ENCODE measurements around the gene ABCC9.
"Not testable (repeated sequence)": the region's sequence is repeated elsewhere in the genome, so short reads cannot be mapped to it uniquely, and the experiment has no call there.

ABCC9 gene

DNA sequence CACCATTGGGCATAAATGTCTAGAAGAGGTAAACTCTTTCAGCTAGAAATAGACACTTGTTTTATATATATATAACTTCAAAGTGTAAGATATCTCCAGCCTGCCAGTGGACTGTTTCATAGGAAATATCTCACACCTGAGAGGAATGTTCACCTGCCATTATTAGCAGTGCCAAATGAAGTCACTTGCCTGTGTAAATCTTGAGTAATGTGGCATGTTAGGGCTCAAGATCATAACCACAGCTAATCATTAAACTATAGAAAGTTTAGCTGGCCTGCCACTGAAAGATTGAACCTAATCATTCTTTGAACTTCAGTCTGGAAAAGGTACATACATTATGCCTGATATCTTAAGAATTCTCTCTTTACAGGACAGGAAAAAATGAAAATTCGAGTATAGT, 141.2 kb downstream of the ABCC9 start:
- no peaks in the 10 kb centered on the region for H3K27me3 Mint-ChIP-seq
- H3K4me1 Mint-ChIP-seq (ENCODE audit: low read depth) = no peaks in the 10 kb centered on the region
- H3K4me3 Mint-ChIP-seq = no peak overlapping the region
- H3K9me3 Mint-ChIP-seq = no peaks in the 10 kb centered on the region
- no peak overlapping the region for H3K27ac Mint-ChIP-seq
- no peaks in the 10 kb centered on the region for H3K36me3 Mint-ChIP-seq (ENCODE audit: low read depth)

- no peak overlapping the region for H3K4me3 Mint-ChIP-seq
Measured at GRCh38 chr12:21797539-21797938, 143.7 kb downstream of the ABCC9 start.

GRCh38 chr12:21795648-21796328, 145.4 kb downstream of the ABCC9 start:
- H3K27me3 Mint-ChIP-seq = peaks cover 9% of the 10 kb centered on the region
- no peaks in the 10 kb centered on the region for H3K9me3 Mint-ChIP-seq
- no peaks in the 10 kb centered on the region for H3K36me3 Mint-ChIP-seq (ENCODE audit: low read depth)
- no peaks in the 10 kb centered on the region for H3K4me1 Mint-ChIP-seq (ENCODE audit: low read depth)
- no peak overlapping the region for H3K4me3 Mint-ChIP-seq
- no peak overlapping the region for H3K27ac Mint-ChIP-seq

More at GRCh38 chr12:21797539-21797938, 143.7 kb downstream of the ABCC9 start:
- no peaks in the 10 kb centered on the region for H3K4me1 Mint-ChIP-seq (ENCODE audit: low read depth)
- no peaks in the 10 kb centered on the region for H3K36me3 Mint-ChIP-seq (ENCODE audit: low read depth)
- no peak overlapping the region for H3K27ac Mint-ChIP-seq
- H3K9me3 Mint-ChIP-seq = no peaks in the 10 kb centered on the region
- H3K27me3 Mint-ChIP-seq = peaks cover 9% of the 10 kb centered on the region

DNA sequence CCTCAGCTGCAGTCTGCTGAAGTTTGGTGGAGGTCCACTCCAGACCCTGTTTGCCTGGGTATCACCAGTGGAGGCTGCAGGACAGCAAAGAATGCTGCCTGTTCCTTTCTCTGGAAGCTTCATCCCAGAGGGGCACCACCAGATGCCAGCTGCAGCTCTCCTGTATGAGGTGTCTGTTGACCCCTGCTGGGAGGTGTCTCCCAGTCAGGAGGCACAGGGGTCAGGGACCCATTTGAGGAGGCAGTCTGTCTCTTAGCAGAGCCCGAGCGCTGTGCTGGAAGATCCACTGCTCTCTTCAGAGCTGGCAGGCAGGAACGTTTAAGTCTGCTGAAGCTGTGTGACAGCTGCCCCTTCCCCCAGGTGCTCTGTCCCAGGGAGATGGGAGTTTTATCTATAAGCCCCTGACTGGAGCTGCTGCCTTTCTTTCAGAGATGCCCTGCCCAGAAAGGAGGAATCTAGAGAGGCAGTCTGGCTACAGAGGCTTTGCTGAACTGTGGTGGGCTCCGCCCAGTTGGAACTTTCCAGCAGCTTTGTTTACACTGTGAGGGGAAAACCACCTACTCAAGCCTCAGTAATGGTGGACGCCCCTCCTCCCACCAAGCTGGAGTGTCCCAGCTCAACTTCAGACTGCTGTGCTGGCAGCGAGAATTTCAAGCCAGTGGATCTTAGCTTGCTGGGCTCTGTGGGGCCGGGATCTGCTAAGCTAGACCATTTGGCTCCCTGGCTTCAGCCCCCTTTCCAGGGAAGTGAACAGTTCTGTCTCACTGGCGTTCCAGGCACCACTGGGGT, 146.2 kb downstream of the ABCC9 start:
- H3K4me3 Mint-ChIP-seq; H3K27me3 Mint-ChIP-seq; H3K4me1 Mint-ChIP-seq (ENCODE audit: low read depth); H3K36me3 Mint-ChIP-seq (ENCODE audit: low read depth); H3K27ac Mint-ChIP-seq; H3K9me3 Mint-ChIP-seq: not testable (repeated sequence)

DNA sequence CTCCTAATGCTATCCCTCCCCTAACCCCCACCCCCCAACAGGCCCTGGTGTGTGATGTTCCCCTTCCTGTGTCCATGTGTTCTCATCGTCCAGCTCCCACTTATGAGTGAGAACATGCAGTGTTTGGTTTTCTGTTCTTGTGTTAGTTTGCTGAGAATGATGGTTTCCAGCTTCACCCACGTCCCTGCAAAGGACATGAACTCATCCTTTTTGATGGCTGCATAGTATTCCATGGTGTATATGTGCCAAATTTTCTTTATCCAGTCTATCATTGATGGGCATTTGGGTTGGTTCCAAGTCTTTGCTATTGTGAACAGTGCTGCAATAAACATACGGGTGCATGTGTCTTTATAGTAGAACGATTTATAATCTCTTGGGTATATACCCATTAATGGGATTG, 151.5 kb downstream of the ABCC9 start:
- H3K4me1 Mint-ChIP-seq (ENCODE audit: low read depth); H3K27ac Mint-ChIP-seq; H3K4me3 Mint-ChIP-seq; H3K27me3 Mint-ChIP-seq; H3K9me3 Mint-ChIP-seq; H3K36me3 Mint-ChIP-seq (ENCODE audit: low read depth): not testable (repeated sequence)

DNA sequence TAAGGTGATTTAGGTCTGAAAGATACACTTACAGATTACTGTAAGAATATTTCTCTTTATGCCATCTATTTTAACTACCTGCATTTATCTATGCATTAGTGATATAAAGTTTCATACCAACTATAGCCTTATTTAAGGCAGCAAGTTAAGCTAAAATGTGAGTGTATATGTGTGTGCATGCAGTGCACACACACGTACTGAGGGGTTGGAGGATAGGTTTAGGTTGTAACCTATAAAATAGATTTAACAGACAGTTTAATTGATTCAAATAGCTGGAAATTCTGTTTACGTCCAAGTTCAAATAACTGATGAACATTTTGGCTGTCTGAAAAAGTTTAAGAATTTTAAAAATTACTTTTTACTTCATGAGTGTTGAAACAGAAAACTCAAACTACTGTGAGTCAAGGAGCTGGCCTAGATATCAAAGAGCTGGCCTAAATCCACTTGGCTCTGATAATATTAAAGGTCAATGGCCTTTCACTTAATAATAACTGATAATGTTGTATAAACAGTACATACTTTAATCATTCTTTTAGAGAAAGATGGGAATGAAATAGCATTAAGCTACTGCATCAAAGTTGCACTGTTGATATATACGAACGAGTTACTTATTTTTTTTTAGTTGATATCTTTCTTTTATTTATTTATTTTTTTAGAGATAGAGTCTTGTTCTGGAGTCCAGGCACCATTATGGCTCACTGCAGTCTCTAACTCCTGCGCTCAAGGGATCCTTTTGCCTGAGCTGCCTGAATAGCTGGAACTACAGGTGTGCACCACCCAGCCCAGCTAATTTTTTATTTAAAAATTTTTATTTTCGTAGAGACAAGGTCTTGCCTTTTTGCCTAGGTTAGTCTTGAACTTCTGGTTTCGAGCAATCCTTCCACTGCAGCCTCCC, 152.9 kb downstream of the ABCC9 start:
- H3K36me3 Mint-ChIP-seq (ENCODE audit: low read depth) = no peaks in the 10 kb centered on the region
- no peaks in the 10 kb centered on the region for H3K4me1 Mint-ChIP-seq (ENCODE audit: low read depth)
- H3K27me3 Mint-ChIP-seq = peaks cover 3% of the 10 kb centered on the region
- H3K27ac Mint-ChIP-seq = no peak overlapping the region
- no peak overlapping the region for H3K4me3 Mint-ChIP-seq
- no peaks in the 10 kb centered on the region for H3K9me3 Mint-ChIP-seq

GRCh38 chr12:21786041-21786531, 155.1 kb downstream of the ABCC9 start:
- Mint-ChIP-seq H3K36me3 (ENCODE audit: low read depth) (no peaks in the 10 kb centered on the region), H3K4me1 (ENCODE audit: low read depth) (no peaks in the 10 kb centered on the region), H3K27me3 (no peaks in the 10 kb centered on the region), H3K4me3 (no peak overlapping the region), H3K27ac (no peak overlapping the region), H3K9me3 (no peaks in the 10 kb centered on the region)

- H3K9me3 Mint-ChIP-seq; H3K36me3 Mint-ChIP-seq (ENCODE audit: low read depth); H3K4me1 Mint-ChIP-seq (ENCODE audit: low read depth); H3K27ac Mint-ChIP-seq; H3K4me3 Mint-ChIP-seq: not testable (repeated sequence)
- H3K27me3 Mint-ChIP-seq = peaks cover 12% of the 10 kb centered on the region
Measured at GRCh38 chr12:21782723-21783122, 158.5 kb downstream of the ABCC9 start.

- Mint-ChIP-seq H3K27me3 (peaks cover 26% of the 10 kb centered on the region), H3K4me1 (ENCODE audit: low read depth) (no peaks in the 10 kb centered on the region), H3K36me3 (ENCODE audit: low read depth) (no peaks in the 10 kb centered on the region), H3K9me3 (no peaks in the 10 kb centered on the region), H3K27ac (no peak overlapping the region), H3K4me3 (no peak overlapping the region)
Measured at GRCh38 chr12:21780786-21781185, 160.4 kb downstream of the ABCC9 start.

GRCh38 chr12:21776175-21776574, 165.1 kb downstream of the ABCC9 start:
- no peaks in the 10 kb centered on the region for H3K9me3 Mint-ChIP-seq
- H3K27me3 Mint-ChIP-seq = peaks cover 57% of the 10 kb centered on the region
- H3K4me3 Mint-ChIP-seq = no peak overlapping the region
- no peak overlapping the region for H3K27ac Mint-ChIP-seq
- peaks cover 6% of the 10 kb centered on the region for H3K4me1 Mint-ChIP-seq (ENCODE audit: low read depth)
- H3K36me3 Mint-ChIP-seq (ENCODE audit: low read depth) = no peaks in the 10 kb centered on the region

GRCh38 chr12:21775133-21775820, 165.9 kb downstream of the ABCC9 start:
- H3K27ac Mint-ChIP-seq = no peak overlapping the region
- peak overlapping the region; percentile 36 for H3K4me3 Mint-ChIP-seq
- no peaks in the 10 kb centered on the region for H3K36me3 Mint-ChIP-seq (ENCODE audit: low read depth)
- H3K27me3 Mint-ChIP-seq = peaks cover 58% of the 10 kb centered on the region
- peaks cover 6% of the 10 kb centered on the region for H3K4me1 Mint-ChIP-seq (ENCODE audit: low read depth)
- H3K9me3 Mint-ChIP-seq = no peaks in the 10 kb centered on the region

GRCh38 chr12:21774358-21775132, 166.7 kb downstream of the ABCC9 start, which contains the start of gene KCNJ8:
Gene KCNJ8 (minus strand): TSS chr12:21774706. CDS start chr12:21773616, 1,090 bp downstream.
- Mint-ChIP-seq H3K36me3 (ENCODE audit: low read depth) (no peaks in the 10 kb centered on the region), H3K27me3 (peaks cover 57% of the 10 kb centered on the region), H3K4me1 (ENCODE audit: low read depth) (peaks cover 6% of the 10 kb centered on the region), H3K9me3 (no peaks in the 10 kb centered on the region), H3K4me3 (peak within 1 kb of the TSS; percentile 36), H3K27ac (no peak within 1 kb of the TSS)

- Mint-ChIP-seq H3K9me3 (no peaks in the 10 kb centered on the region), H3K27ac (no peak overlapping the region)
Measured at GRCh38 chr12:21773806-21774205, 167.4 kb downstream of the ABCC9 start.

GRCh38 chr12:21773263-21773741, 167.9 kb downstream of the ABCC9 start:
- Mint-ChIP-seq H3K27me3 (peaks cover 52% of the 10 kb centered on the region), H3K4me3 (no peak overlapping the region), H3K4me1 (ENCODE audit: low read depth) (peaks cover 6% of the 10 kb centered on the region), H3K9me3 (no peaks in the 10 kb centered on the region), H3K27ac (no peak overlapping the region), H3K36me3 (ENCODE audit: low read depth) (no peaks in the 10 kb centered on the region)

More at GRCh38 chr12:21773806-21774205, 167.4 kb downstream of the ABCC9 start:
- H3K27me3 Mint-ChIP-seq = peaks cover 55% of the 10 kb centered on the region
- H3K4me3 Mint-ChIP-seq = no peak overlapping the region
- no peaks in the 10 kb centered on the region for H3K36me3 Mint-ChIP-seq (ENCODE audit: low read depth)
- H3K4me1 Mint-ChIP-seq (ENCODE audit: low read depth) = peaks cover 6% of the 10 kb centered on the region

Data from stimulated activated naive CD8-positive, alpha-beta T cell treated with anti-CD3 and anti-CD28 coated beads, Interleukin-15, Interleukin-2, amounts not matched to agents 100 ng/mL and 50 ng/mL, for 24 hours (primary cell).